Kidney glomerular epithelial cell (primary cell): ENCODE measurements around the gene STXBP3.

Source experiments
- DNase-seq: peaks from one replicate; lab custom pipeline; 2025; lab: John Stamatoyannopoulos, UW

STXBP3 gene

GRCh38 chr1:108845446-108845845, 99.0 kb downstream of the STXBP3 start:
- DNase-seq, result no peak

GRCh38 chr1:108845991-108846390, 99.5 kb downstream of the STXBP3 start:
- no peak for DNase-seq

GRCh38 chr1:108847494-108847893, 101.0 kb downstream of the STXBP3 start:
- DNase-seq, result no peak

- DNase-seq, result no peak
Measured at GRCh38 chr1:108848806-108849205, 102.3 kb downstream of the STXBP3 start.

- DNase-seq, result no peak
Measured at GRCh38 chr1:108850929-108851328, 104.5 kb downstream of the STXBP3 start.

- DNase-seq, result no peak
Measured at GRCh38 chr1:108851567-108851966, 105.1 kb downstream of the STXBP3 start.

GRCh38 chr1:108852221-108852975, 105.9 kb downstream of the STXBP3 start:
- no peak for DNase-seq

GRCh38 chr1:108854221-108855019, 107.9 kb downstream of the STXBP3 start:
- DNase-seq, result no peak

- no peak for DNase-seq
Measured at GRCh38 chr1:108856994-108857393, 110.5 kb downstream of the STXBP3 start, which contains the start of gene AKNAD1. Gene AKNAD1, minus strand, starts transcription at chr1:108857094. Its CDS starts 4,430 bp downstream, at chr1:108852664.

GRCh38 chr1:108858230-108858950, 111.9 kb downstream of the STXBP3 start:
- DNase-seq, result no peak
